Measurements from ENCODE around the gene C2orf68. TPM values are rescaled to one million over a fixed set of nuclear protein-coding genes. Genes with fewer than 3 reads are reported as not detected.

C2orf68 gene
- polyA plus RNA-seq, 1 of the 3 experiments (the other 2 are of a cell fraction): 14.5 TPM

- H3K79me2 ChIP-seq (ENCODE audit: insufficient read depth): peaks cover 35% of the 10 kb centered on the region
- no peak overlapping the region for H3K4me2 ChIP-seq
- H3K9ac ChIP-seq: no peak overlapping the region
- H3F3A ChIP-seq (replicated peaks; ENCODE audit: insufficient read depth): peaks cover 2% of the 10 kb centered on the region
- no peaks in the 10 kb centered on the region for H3K27me3 ChIP-seq (ENCODE audit: insufficient read depth)
- no peak overlapping the region for H3K4me3 ChIP-seq (ENCODE audit: low read depth in 2 of 2, low read length in 1 of 2)
- H3K9me3 ChIP-seq: no peaks in the 10 kb centered on the region
- TF ChIP-seq EP300 (IDR thresholded peaks at IDR 0.05; ENCODE audit: borderline replicate concordance in 1 of 2, low read depth in 1 of 2, low read length in 1 of 2): no peak
- TF ChIP-seq YY1 (IDR thresholded peaks at IDR 0.05; ENCODE audit: low read depth): no peak
- TF ChIP-seq TEAD4 (IDR thresholded peaks at IDR 0.05; ENCODE audit: borderline replicate concordance, insufficient read depth): no peak
- TF ChIP-seq FOSL2 (IDR thresholded peaks at IDR 0.05; ENCODE audit: borderline replicate concordance, low read depth): no peak
- no peak for TF ChIP-seq GABPA (IDR thresholded peaks at IDR 0.05; ENCODE audit: low read depth)
- TF ChIP-seq, protein P1, sequence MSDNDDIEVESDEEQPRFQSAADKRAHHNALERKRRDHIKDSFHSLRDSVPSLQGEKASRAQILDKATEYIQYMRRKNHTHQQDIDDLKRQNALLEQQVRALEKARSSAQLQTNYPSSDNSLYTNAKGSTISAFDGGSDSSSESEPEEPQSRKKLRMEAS (IDR thresholded peaks at IDR 0.05; ENCODE audit: low read depth): no peak
- no peak for TF ChIP-seq SMC3 (IDR thresholded peaks at IDR 0.05; ENCODE audit: low read depth, low read length)
- no peak for TF ChIP-seq RCOR1 (IDR thresholded peaks at IDR 0.05; ENCODE audit: low read length)
- TF ChIP-seq, protein P2, sequence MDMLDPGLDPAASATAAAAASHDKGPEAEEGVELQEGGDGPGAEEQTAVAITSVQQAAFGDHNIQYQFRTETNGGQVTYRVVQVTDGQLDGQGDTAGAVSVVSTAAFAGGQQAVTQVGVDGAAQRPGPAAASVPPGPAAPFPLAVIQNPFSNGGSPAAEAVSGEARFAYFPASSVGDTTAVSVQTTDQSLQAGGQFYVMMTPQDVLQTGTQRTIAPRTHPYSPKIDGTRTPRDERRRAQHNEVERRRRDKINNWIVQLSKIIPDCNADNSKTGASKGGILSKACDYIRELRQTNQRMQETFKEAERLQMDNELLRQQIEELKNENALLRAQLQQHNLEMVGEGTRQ (IDR thresholded peaks at IDR 0.05; ENCODE audit: borderline replicate concordance, low read depth, low read length): no peak
- TF ChIP-seq GATA2 (CRISPR knock-in tag; IDR thresholded peaks at IDR 0.05): no peak
- TF ChIP-seq, protein P3, sequence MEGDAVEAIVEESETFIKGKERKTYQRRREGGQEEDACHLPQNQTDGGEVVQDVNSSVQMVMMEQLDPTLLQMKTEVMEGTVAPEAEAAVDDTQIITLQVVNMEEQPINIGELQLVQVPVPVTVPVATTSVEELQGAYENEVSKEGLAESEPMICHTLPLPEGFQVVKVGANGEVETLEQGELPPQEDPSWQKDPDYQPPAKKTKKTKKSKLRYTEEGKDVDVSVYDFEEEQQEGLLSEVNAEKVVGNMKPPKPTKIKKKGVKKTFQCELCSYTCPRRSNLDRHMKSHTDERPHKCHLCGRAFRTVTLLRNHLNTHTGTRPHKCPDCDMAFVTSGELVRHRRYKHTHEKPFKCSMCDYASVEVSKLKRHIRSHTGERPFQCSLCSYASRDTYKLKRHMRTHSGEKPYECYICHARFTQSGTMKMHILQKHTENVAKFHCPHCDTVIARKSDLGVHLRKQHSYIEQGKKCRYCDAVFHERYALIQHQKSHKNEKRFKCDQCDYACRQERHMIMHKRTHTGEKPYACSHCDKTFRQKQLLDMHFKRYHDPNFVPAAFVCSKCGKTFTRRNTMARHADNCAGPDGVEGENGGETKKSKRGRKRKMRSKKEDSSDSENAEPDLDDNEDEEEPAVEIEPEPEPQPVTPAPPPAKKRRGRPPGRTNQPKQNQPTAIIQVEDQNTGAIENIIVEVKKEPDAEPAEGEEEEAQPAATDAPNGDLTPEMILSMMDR (IDR thresholded peaks at IDR 0.05): no peak
- H3K27ac ChIP-seq (ENCODE audit: low read depth in 2 of 2, low read length in 1 of 2): no peak overlapping the region
- H3K9me2 ChIP-seq: no peaks in the 10 kb centered on the region
- 82% methylated on average over 10 of the region's 17 CpGs for WGBS (ENCODE audit: low lambda C conversion rate)
- peaks cover 0 to 28% of the 10 kb centered on the region in 2 experiments for H3K36me3 ChIP-seq (replicated peaks in 1 of 2; ENCODE audit: control insufficient read depth in 1 of 2, insufficient read depth in 2 of 2, low read length in 1 of 2)
- H2AFZ ChIP-seq (ENCODE audit: low read depth): no peak overlapping the region
- peaks cover 0 to 29% of the 10 kb centered on the region in 2 experiments; a peak in 2 of 4 replicates for H3K4me1 ChIP-seq (ENCODE audit: control insufficient read depth in 1 of 2, insufficient read depth in 2 of 2, low read depth in 1 of 2, low read length in 1 of 2)
- no peaks in the 10 kb centered on the region for H4K20me1 ChIP-seq (ENCODE audit: insufficient read depth)
- ChIA-PET POLR2A (interaction anchor here (0.7 to 1.2 kb wide), 2 partner anchors 12 to 15 kb away, joined by 3 read pairs; partner anchors contain the start of gene C2orf68), CTCF (no interaction called here)
- DNase-seq: no peak
Observed at GRCh38 chr2:85599468-85600234, 12.2 kb downstream of the C2orf68 start.

DNA sequence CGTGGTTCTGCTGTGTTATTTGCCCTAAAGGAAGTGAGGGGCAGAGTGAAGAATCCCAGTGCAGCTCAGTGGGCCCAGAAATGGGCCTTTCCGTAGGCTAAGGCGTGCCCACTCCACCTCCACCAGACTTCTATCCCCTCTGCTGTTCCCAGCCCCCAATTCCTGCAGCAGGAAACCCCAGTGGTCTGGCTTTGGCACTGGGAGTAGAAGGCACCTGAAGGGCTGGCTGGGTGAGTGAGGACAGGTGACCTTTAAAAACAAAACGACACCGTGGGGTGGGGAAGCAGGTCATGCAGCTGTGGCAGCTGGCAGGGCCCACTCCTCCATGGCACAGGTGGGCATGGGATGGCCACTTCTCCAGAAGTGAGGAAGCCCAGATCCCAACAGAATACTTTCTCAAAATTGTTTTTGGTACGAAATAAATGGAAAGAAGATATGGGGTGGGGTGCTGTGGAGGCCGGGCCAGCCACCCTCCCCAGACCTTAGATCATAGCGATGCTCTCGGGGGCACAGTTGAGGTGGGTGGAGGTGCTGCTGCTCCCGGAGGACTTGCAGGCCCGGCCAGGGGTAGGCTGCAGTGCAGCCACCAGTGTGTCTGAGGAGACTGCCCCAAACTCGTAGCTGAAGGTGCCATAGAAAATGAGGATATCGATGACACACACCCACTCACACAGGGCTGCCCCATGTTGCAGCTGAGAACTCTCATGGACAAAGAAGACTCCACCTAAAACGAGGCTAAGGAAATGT is 13.1 kb downstream of the C2orf68 start:
- CTCF ChIA-PET: no interaction called here
- no peaks in the 10 kb centered on the region for H3K27me3 ChIP-seq (ENCODE audit: insufficient read depth)
- H3K9me2 ChIP-seq: no peaks in the 10 kb centered on the region
- H3K36me3 ChIP-seq (replicated peaks in 1 of 2; ENCODE audit: control insufficient read depth in 1 of 2, insufficient read depth in 2 of 2, low read length in 1 of 2): peaks cover 0 to 28% of the 10 kb centered on the region in 2 experiments
- H3K9ac ChIP-seq: no peak overlapping the region
- H3K27ac ChIP-seq (ENCODE audit: low read depth in 2 of 2, low read length in 1 of 2): no peak overlapping the region
- DNase-seq: no peak
- H3K79me2 ChIP-seq (ENCODE audit: insufficient read depth): peaks cover 26% of the 10 kb centered on the region
- no peaks in the 10 kb centered on the region for H3F3A ChIP-seq (replicated peaks; ENCODE audit: insufficient read depth)
- no peak overlapping the region for H3K4me2 ChIP-seq
- no peaks in the 10 kb centered on the region for H4K20me1 ChIP-seq (ENCODE audit: insufficient read depth)
- WGBS (ENCODE audit: low lambda C conversion rate): 80% methylated on average over 14 of the region's 14 CpGs
- H2AFZ ChIP-seq (ENCODE audit: low read depth): no peak overlapping the region
- H3K9me3 ChIP-seq: no peaks in the 10 kb centered on the region
- H3K4me3 ChIP-seq (ENCODE audit: low read depth in 2 of 2, low read length in 1 of 2): no peak overlapping the region
- POLR2A ChIA-PET: interaction anchor here (0.7 kb wide), 1 partner anchor 14 kb away, joined by 3 read pairs; no protein-coding TSS in a partner anchor
- H3K4me1 ChIP-seq (ENCODE audit: control insufficient read depth in 1 of 2, insufficient read depth in 2 of 2, low read depth in 1 of 2, low read length in 1 of 2): peaks cover 0 to 28% of the 10 kb centered on the region in 2 experiments; a peak in 2 of 4 replicates
- TF ChIP-seq FOXJ3 (CRISPR knock-in tag; IDR thresholded peaks at IDR 0.05) (no peak), SMC3 (IDR thresholded peaks at IDR 0.05; ENCODE audit: low read depth, low read length) (no peak), MXI1 (IDR thresholded peaks at IDR 0.05; ENCODE audit: low read depth, low read length) (no peak), RFX5 (IDR thresholded peaks at IDR 0.05; ENCODE audit: low read length) (no peak), EZH2phosphoT487 (IDR thresholded peaks at IDR 0.05; ENCODE audit: borderline replicate concordance, low read depth) (no peak), CHD2 (IDR thresholded peaks at IDR 0.05; ENCODE audit: low read length, partially characterized antibody) (no peak), YY1 (IDR thresholded peaks at IDR 0.05; ENCODE audit: low read depth) (no peak)
- TF ChIP-seq, protein P3 (IDR thresholded peaks at IDR 0.05): no peak
- TF ChIP-seq, protein P2 (IDR thresholded peaks at IDR 0.05; ENCODE audit: borderline replicate concordance, low read depth, low read length): no peak
